OCI-LY3 (cell line): Measurements from ENCODE around the gene ASB1.

Experiments used
- EZH2phosphoT487 ChIP-seq: fragments of 200-600 bp; shearing (Covaris generic); IDR thresholded peaks from 2 replicates; pipeline ENCODE4 v1.6.1; 2018; ENCODE audit warnings: antibody characterized with exemption, mixed run types, low read depth
- TF ChIP-seq, protein P1 (sequence below): fragments of 200-600, 300-600 bp; sonication (generic); IDR thresholded peaks from 2 replicates; pipeline ENCODE4 v1.5.1; 2014; ENCODE audit warnings: antibody characterized with exemption, low read length, low read depth

DNA sequence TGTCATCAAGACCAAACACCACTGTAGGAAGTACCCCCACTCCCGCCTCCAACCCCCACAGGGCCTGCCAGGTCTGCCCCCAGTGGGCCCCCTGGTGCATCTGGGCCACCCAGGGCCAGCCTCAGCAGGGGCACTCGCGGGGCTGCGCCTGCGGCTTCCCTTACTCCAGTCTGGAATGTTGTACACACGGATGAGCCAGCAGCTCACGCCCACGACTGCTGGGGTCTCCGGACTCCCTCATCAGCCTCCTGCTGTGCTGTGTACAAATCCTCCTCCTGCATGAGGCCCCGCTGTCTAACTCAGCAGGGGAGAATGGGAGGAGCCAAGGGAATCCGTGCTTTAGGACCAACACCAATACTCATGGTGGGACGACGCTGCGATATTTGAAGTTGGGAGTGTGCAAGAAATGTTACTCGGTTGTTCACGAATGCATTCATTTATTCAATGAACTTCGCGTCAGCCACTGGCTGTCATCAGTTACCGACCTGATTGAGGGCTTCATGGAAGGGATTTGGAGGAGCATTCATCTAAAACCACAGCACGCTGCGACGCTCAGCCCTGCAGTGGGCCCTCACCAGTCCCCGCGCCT lies 654 bp upstream of the ASB1 start:
- TF ChIP-seq, protein P1, sequence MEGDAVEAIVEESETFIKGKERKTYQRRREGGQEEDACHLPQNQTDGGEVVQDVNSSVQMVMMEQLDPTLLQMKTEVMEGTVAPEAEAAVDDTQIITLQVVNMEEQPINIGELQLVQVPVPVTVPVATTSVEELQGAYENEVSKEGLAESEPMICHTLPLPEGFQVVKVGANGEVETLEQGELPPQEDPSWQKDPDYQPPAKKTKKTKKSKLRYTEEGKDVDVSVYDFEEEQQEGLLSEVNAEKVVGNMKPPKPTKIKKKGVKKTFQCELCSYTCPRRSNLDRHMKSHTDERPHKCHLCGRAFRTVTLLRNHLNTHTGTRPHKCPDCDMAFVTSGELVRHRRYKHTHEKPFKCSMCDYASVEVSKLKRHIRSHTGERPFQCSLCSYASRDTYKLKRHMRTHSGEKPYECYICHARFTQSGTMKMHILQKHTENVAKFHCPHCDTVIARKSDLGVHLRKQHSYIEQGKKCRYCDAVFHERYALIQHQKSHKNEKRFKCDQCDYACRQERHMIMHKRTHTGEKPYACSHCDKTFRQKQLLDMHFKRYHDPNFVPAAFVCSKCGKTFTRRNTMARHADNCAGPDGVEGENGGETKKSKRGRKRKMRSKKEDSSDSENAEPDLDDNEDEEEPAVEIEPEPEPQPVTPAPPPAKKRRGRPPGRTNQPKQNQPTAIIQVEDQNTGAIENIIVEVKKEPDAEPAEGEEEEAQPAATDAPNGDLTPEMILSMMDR, result no peak
- TF ChIP-seq EZH2phosphoT487, result no peak
